WI38 (cell line): Measurements from ENCODE around the gene SCGN.
"Not testable (repeated sequence)": the region's sequence is repeated elsewhere in the genome, so short reads cannot be mapped to it uniquely, and the experiment has no call there.

Experiments used
- H3K4me3 ChIP-seq: 2 replicates; pipeline ENCODE4 v1.5.1; 2011; ENCODE audit warnings: low read depth, mild to moderate bottlenecking, control low read depth, low read length
- CTCF ChIP-seq: IDR thresholded peaks from 2 replicates; pipeline ENCODE4 v1.5.1; 2012; ENCODE audit warnings: low read depth, mild to moderate bottlenecking, control low read depth, low read length

SCGN gene

DNA sequence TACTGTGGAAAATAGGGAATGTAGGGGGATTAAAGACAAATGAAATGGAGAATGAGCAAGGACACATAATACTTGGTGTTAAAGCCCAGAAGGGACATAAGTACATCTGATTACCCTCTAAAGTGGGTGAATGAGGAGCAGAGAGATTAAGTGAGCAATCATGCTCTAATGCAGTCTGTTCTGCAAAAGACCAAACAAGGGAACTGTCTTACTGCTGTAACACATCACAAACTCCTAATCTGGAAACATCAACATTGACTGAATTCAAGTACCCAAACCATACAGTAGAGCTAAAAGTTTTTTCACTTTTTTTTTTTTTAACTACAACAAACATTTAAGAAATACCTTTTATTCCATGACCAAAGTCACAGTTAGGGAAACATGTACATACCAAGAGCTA, 83.2 kb downstream of the SCGN start:
- TF ChIP-seq CTCF = no peak

DNA sequence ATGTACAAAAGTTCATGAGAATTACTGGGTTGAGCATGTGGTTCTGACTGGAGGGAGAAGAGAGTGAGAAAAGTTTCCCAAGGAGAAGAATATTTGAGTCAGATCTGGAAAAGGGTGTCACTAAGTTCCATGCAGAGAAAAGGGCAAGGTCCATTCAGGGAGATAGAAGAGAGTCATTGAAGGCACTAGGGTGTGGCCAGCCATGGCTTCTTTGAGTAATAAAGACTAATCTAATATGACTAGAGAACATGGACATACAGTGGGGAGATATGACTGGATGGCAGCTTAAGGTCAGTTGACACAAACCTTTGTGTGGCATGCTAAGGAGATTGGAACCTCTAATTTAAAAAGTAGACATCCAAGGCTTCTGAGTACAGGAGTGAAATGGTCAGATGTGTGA, 91.9 kb downstream of the SCGN start:
- no peak overlapping the region for H3K4me3 ChIP-seq
- TF ChIP-seq CTCF = no peak

More for the DNA sequence above, 83.2 kb downstream of the SCGN start:
- H3K4me3 ChIP-seq = no peak overlapping the region

DNA sequence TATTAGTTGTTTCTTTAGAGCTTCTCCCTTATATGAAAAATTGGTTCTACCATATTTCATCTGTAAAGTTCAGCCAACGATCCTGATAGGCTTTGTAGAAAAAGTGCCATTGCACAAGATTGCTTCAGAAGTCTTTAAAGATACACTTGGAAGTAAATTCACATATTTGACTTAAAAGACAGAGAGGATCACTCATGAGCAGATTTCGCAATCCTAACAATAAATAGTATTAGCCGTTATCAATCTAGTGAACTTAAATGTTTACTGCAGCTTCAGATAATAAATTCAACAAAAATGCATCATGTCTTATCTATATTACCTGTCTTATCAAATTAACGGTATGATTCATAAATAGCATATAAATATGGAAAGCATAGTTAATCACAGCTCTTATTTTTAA, 93.8 kb downstream of the SCGN start:
- TF ChIP-seq CTCF = no peak
- H3K4me3 ChIP-seq = no peak overlapping the region

DNA sequence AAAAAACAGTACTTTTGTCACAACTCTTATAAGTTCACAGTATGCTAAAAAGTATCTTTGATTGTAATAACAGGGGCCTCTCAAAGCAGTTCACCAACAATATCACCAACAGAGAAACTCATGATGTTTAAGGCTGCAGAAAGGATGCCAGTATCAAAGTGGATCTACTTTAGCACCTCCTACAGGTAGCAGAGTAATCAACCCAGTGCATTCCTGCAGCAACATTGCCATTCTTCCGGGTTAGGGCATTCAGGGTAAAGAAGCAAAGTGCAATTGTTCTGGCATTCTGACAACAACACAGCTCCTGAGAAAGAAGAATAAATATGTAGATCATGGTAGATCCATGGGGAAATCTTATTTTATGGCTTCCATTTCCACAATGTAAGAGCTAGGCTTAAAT, 95.0 kb downstream of the SCGN start:
- TF ChIP-seq CTCF = no peak
- H3K4me3 ChIP-seq = no peak overlapping the region

DNA sequence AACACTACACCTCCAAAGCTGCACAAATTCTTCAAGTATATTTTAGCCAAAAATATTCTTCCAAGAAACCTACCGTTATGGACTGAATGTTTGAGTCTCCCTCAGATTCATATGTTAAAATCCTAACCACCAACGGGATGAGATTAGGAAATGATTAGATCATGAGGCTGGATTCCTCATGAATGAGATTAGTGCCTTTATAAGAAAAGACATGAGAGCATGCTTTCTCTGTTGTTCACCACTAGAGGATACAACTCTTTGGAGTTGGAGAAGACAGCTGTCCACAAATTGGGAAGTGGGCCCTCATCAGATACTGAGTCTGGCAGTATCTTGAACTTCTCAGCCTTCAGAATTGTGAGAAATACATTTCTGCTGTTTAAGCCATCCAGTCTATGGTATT, 95.5 kb downstream of the SCGN start:
- no peak for TF ChIP-seq CTCF
- H3K4me3 ChIP-seq = no peak overlapping the region

GRCh38 chr6:25748049-25748448, 96.0 kb downstream of the SCGN start:
- no peak overlapping the region for H3K4me3 ChIP-seq
- no peak for TF ChIP-seq CTCF

- not testable (repeated sequence) for H3K4me3 ChIP-seq
These were observed 96.8 kb downstream of the SCGN start for GRCh38 chr6:25748601-25749517.

- no peak overlapping the region for H3K4me3 ChIP-seq
- no peak for TF ChIP-seq CTCF
These were observed 97.8 kb downstream of the SCGN start for GRCh38 chr6:25749837-25750236.
